Fibroblast of the conjunctiva (primary cell): ENCODE measurements around the gene SAMD11.

Source experiments
- DNase-seq: peaks from one replicate; pipeline ENCODE4 v3.0.0-alpha.2; 2010; ENCODE audit warnings: low read depth

SAMD11 gene

GRCh38 chr1:993379-993995 is 69.8 kb downstream of the SAMD11 start:
- no peak for DNase-seq
